Measurements from ENCODE around the gene PCNX2. TPM values are rescaled to one million over a fixed set of nuclear protein-coding genes. Genes with fewer than 3 reads are reported as not detected.

PCNX2 gene
- total RNA-seq, 1 donor from 2014 or later, result 29.5 TPM

DNA sequence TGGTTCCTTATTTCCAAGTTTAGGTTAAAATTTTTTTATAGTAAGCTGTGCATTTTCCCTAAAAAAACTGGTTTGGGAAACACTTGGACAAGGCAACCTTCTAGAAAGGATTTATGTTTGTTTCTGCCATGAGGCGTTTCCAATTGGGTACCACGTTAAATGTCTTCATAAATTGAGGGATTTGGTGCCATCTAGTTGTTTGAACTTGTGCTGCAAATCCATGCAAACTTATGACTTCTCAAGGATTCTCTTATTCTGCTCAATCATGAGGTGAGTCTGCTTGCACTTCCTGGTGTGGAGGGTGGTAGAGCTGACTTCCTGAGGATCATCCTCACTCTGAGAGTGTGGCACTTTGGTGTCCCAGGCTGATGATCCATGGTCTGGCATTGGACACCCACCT, 123.3 kb downstream of the PCNX2 start:
- peaks cover 10% of the 10 kb centered on the region for H3K9me3 Mint-ChIP-seq
- intact Hi-C loops (cut with micrococcal nuclease), result loop anchor here (2.0 kb wide), 1 partner anchor 537 kb away; no protein-coding TSS in a partner anchor
- no peaks in the 10 kb centered on the region for H3K4me1 Mint-ChIP-seq
- no peaks in the 10 kb centered on the region for H3K27me3 Mint-ChIP-seq
- peaks cover 48% of the 10 kb centered on the region for H3K36me3 Mint-ChIP-seq (ENCODE audit: low read depth)
- DNase-seq, result no peak
- H3K27ac Mint-ChIP-seq, result no peak overlapping the region
- no peak overlapping the region for H3K4me3 Mint-ChIP-seq

GRCh38 chr1:233170741-233171140, 124.8 kb downstream of the PCNX2 start:
- no peaks in the 10 kb centered on the region for H3K27me3 Mint-ChIP-seq
- intact Hi-C loops (cut with micrococcal nuclease), result no loop called here
- DNase-seq, result no peak
- H3K4me1 Mint-ChIP-seq, result no peaks in the 10 kb centered on the region
- no peak overlapping the region for H3K27ac Mint-ChIP-seq
- H3K4me3 Mint-ChIP-seq, result no peak overlapping the region
- H3K36me3 Mint-ChIP-seq (ENCODE audit: low read depth), result peaks cover 44% of the 10 kb centered on the region
- peaks cover 11% of the 10 kb centered on the region for H3K9me3 Mint-ChIP-seq

GRCh38 chr1:233168384-233168783, 127.1 kb downstream of the PCNX2 start:
- no peak for DNase-seq
- intact Hi-C loops (cut with micrococcal nuclease), result no loop called here
- Mint-ChIP-seq H3K27ac (no peak overlapping the region), H3K27me3 (no peaks in the 10 kb centered on the region), H3K9me3 (peaks cover 22% of the 10 kb centered on the region), H3K4me1 (no peaks in the 10 kb centered on the region), H3K36me3 (ENCODE audit: low read depth) (peaks cover 53% of the 10 kb centered on the region), H3K4me3 (no peak overlapping the region)

DNA sequence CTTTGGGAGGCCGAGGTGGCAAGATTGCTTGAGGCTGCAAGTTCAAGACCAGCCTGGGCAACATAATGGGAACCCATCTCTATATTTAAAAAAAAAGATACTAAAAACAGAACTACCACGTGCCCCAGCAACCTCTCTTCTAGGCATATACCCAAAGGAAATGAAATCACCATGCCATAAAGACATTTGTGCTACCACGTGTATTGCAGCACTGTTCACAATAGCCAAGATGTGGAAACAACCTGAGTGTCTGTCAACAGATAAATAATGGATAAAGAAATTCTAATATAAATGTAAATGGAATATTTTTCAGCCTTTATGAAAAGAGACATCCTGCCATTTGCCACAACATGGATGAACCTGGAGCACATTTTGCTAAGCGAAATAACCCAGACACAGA, 128.6 kb downstream of the PCNX2 start:
- Mint-ChIP-seq H3K4me3 (no peak overlapping the region), H3K27me3 (no peaks in the 10 kb centered on the region), H3K36me3 (ENCODE audit: low read depth) (peaks cover 44% of the 10 kb centered on the region), H3K27ac (no peak overlapping the region), H3K4me1 (no peaks in the 10 kb centered on the region), H3K9me3 (peaks cover 21% of the 10 kb centered on the region)
- intact Hi-C loops (cut with micrococcal nuclease), result no loop called here
- no peak for DNase-seq

- Mint-ChIP-seq H3K4me1 (no peaks in the 10 kb centered on the region), H3K27me3 (no peaks in the 10 kb centered on the region), H3K27ac (no peak overlapping the region), H3K36me3 (ENCODE audit: low read depth) (peaks cover 46% of the 10 kb centered on the region), H3K9me3 (peaks cover 14% of the 10 kb centered on the region), H3K4me3 (no peak overlapping the region)
- intact Hi-C loops (cut with micrococcal nuclease), result no loop called here
- no peak for DNase-seq
Observed at GRCh38 chr1:233163696-233164095, 131.8 kb downstream of the PCNX2 start.

DNA sequence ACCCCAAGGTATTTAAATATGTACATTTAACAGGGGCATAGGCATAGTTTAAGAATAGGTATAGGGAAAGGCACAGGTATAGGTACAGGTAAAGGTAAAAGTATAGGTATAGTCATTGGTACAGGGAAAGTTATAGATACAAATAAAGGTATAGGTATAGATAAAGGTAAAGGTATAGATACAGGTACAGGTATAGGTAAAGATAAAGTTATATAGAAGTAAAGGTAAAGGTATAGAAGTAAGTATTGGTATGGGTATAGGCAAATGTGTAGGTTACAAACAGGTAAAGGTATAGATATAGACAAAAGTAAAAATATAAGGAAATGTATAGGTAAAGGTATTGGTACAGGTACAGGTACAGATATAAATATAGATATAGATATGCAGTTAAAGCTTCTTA, 137.2 kb downstream of the PCNX2 start:
- Mint-ChIP-seq H3K4me1 (no peaks in the 10 kb centered on the region), H3K27me3 (no peaks in the 10 kb centered on the region), H3K9me3 (no peaks in the 10 kb centered on the region), H3K4me3 (no peak overlapping the region), H3K27ac (no peak overlapping the region), H3K36me3 (ENCODE audit: low read depth) (peaks cover 36% of the 10 kb centered on the region)
- intact Hi-C loops (cut with micrococcal nuclease), result no loop called here
- DNase-seq, result no peak

DNA sequence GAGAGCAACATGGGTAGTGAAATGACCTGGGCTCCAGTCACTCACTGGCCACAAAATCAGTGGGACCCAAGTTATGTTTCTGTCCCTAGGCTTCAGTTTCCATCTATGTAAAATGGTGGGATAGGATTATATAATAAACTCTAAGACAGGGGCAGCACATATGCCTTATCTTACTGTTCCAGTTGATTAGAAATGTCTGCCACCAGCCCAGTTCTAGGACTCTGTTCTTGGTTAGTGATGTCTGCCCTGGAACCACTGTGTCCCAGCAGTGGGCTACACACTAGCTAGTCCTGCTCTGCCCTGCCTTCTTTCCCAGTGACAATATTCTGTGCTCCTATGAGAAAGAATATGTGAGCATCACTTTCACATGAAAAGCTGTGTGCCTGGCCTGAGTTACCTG, 138.3 kb downstream of the PCNX2 start:
- H3K4me1 Mint-ChIP-seq, result no peaks in the 10 kb centered on the region
- H3K27ac Mint-ChIP-seq, result no peak overlapping the region
- H3K36me3 Mint-ChIP-seq (ENCODE audit: low read depth), result peaks cover 34% of the 10 kb centered on the region

GRCh38 chr1:233151861-233152260, 143.7 kb downstream of the PCNX2 start:
- H3K27ac Mint-ChIP-seq, result no peak overlapping the region
- no peaks in the 10 kb centered on the region for H3K4me1 Mint-ChIP-seq
- DNase-seq, result no peak
- H3K36me3 Mint-ChIP-seq (ENCODE audit: low read depth), result peaks cover 18% of the 10 kb centered on the region
- no peak overlapping the region for H3K4me3 Mint-ChIP-seq
- no peaks in the 10 kb centered on the region for H3K9me3 Mint-ChIP-seq
- intact Hi-C loops (cut with micrococcal nuclease), result no loop called here
- H3K27me3 Mint-ChIP-seq, result no peaks in the 10 kb centered on the region

More for the DNA sequence above, 138.3 kb downstream of the PCNX2 start:
- no peak for DNase-seq
- H3K4me3 Mint-ChIP-seq, result no peak overlapping the region
- no peaks in the 10 kb centered on the region for H3K9me3 Mint-ChIP-seq
- intact Hi-C loops (cut with micrococcal nuclease), result no loop called here
- H3K27me3 Mint-ChIP-seq, result no peaks in the 10 kb centered on the region

GRCh38 chr1:233144434-233144833, 151.1 kb downstream of the PCNX2 start:
- Mint-ChIP-seq H3K27me3 (no peaks in the 10 kb centered on the region), H3K9me3 (no peaks in the 10 kb centered on the region), H3K27ac (no peak overlapping the region), H3K36me3 (ENCODE audit: low read depth) (peaks cover 17% of the 10 kb centered on the region), H3K4me3 (no peak overlapping the region), H3K4me1 (no peaks in the 10 kb centered on the region)
- no peak for DNase-seq
- intact Hi-C loops (cut with micrococcal nuclease), result no loop called here

DNA sequence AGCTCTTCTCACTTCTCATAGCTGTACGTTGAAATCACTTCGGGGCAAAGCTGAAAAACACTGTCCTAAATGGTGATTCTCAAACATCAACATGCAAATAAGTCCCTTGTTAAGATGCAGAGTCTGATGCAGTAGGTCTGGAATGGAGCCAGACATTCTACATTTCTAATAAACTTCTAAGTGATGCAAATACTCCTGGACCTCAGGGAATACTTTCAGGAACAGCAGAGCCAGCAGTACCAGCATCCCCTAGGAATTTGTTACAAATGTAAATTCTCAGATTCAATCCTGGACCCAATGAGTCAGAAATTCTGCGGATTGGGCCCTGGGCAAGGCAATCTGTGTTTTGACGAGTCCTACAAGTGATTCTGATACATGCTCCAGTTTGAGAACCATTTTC, 152.3 kb downstream of the PCNX2 start:
- no peak for DNase-seq
- intact Hi-C loops (cut with micrococcal nuclease), result no loop called here
- Mint-ChIP-seq H3K9me3 (no peaks in the 10 kb centered on the region), H3K27ac (no peak overlapping the region), H3K4me3 (no peak overlapping the region), H3K4me1 (no peaks in the 10 kb centered on the region), H3K36me3 (ENCODE audit: low read depth) (peaks cover 19% of the 10 kb centered on the region), H3K27me3 (no peaks in the 10 kb centered on the region)

DNA sequence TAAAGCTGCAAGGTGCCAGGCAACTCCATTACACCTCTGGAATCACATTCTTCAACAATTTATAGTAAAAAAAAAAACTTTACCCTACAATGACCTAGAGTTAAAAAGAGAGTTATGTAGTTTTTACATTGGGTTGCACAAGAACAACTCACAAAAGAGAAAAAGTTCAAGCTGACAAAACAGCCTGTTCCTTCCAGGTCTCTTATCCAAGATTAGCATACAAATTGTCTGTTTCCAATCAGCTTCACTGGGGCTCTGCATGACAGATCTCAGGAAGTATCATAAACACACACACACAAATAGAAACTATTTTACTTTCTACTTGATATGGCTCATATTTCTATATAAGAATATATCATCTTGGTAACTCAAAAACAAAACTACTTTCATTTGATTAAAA, 154.6 kb downstream of the PCNX2 start:
- no peaks in the 10 kb centered on the region for H3K27me3 Mint-ChIP-seq
- H3K9me3 Mint-ChIP-seq, result no peaks in the 10 kb centered on the region
- no peaks in the 10 kb centered on the region for H3K4me1 Mint-ChIP-seq
- DNase-seq, result no peak
- no peak overlapping the region for H3K4me3 Mint-ChIP-seq
- no peak overlapping the region for H3K27ac Mint-ChIP-seq
- H3K36me3 Mint-ChIP-seq (ENCODE audit: low read depth), result peaks cover 18% of the 10 kb centered on the region
- intact Hi-C loops (cut with micrococcal nuclease), result no loop called here

- no peak for DNase-seq
- Mint-ChIP-seq H3K9me3 (no peaks in the 10 kb centered on the region), H3K4me3 (no peak overlapping the region), H3K27ac (no peak overlapping the region), H3K27me3 (no peaks in the 10 kb centered on the region), H3K36me3 (ENCODE audit: low read depth) (peaks cover 21% of the 10 kb centered on the region), H3K4me1 (no peaks in the 10 kb centered on the region)
- intact Hi-C loops (cut with micrococcal nuclease), result no loop called here
Observed at GRCh38 chr1:233140499-233140898, 155.0 kb downstream of the PCNX2 start.

- H3K27ac Mint-ChIP-seq, result no peak overlapping the region
Observed at GRCh38 chr1:233138788-233139585, 156.5 kb downstream of the PCNX2 start.

DNA sequence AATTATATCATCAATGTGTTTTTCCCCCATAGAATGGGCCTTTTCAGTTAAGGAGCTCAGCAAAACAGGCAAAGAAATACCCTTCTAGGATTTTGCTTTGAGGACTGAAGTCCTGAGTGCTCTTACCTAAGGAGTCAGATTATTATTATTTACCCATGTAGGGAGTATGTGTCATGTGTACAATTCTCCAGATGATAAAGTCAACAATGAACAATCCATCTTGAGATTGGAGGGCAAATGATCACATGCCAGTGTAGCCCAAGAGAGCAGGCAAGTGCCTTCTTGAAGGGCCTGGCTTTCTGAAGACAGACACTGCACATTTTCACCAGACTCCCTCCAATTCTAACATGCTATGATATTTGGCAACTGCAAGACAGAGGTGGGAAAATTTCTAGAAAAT, 159.7 kb downstream of the PCNX2 start:
- DNase-seq, result no peak
- no peak overlapping the region for H3K27ac Mint-ChIP-seq
- no peaks in the 10 kb centered on the region for H3K9me3 Mint-ChIP-seq

More at GRCh38 chr1:233138788-233139585, 156.5 kb downstream of the PCNX2 start:
- DNase-seq, result no peak
- H3K9me3 Mint-ChIP-seq, result no peaks in the 10 kb centered on the region
- H3K4me1 Mint-ChIP-seq, result no peaks in the 10 kb centered on the region
- no peaks in the 10 kb centered on the region for H3K27me3 Mint-ChIP-seq
- intact Hi-C loops (cut with micrococcal nuclease), result no loop called here
- H3K4me3 Mint-ChIP-seq, result no peak overlapping the region
- H3K36me3 Mint-ChIP-seq (ENCODE audit: low read depth), result peaks cover 24% of the 10 kb centered on the region

GRCh38 chr1:233132445-233132844, 163.1 kb downstream of the PCNX2 start:
- intact Hi-C loops (cut with micrococcal nuclease), result no loop called here
- H3K9me3 Mint-ChIP-seq, result no peaks in the 10 kb centered on the region
- peaks cover 39% of the 10 kb centered on the region for H3K36me3 Mint-ChIP-seq (ENCODE audit: low read depth)
- DNase-seq, result no peak
- H3K27ac Mint-ChIP-seq, result no peak overlapping the region
- no peaks in the 10 kb centered on the region for H3K4me1 Mint-ChIP-seq
- no peaks in the 10 kb centered on the region for H3K27me3 Mint-ChIP-seq
- H3K4me3 Mint-ChIP-seq, result no peak overlapping the region

More for the DNA sequence above, 159.7 kb downstream of the PCNX2 start:
- no peak overlapping the region for H3K4me3 Mint-ChIP-seq
- peaks cover 36% of the 10 kb centered on the region for H3K36me3 Mint-ChIP-seq (ENCODE audit: low read depth)
- H3K4me1 Mint-ChIP-seq, result no peaks in the 10 kb centered on the region
- intact Hi-C loops (cut with micrococcal nuclease), result no loop called here
- H3K27me3 Mint-ChIP-seq, result no peaks in the 10 kb centered on the region

Data from activated CD4-positive, alpha-beta T cell treated with anti-CD3 and anti-CD28 coated beads, Interleukin-2, amount 10 ng/mL, durations not matched to agents 24 days and 14 days (primary cell).